GM18499 (cell line): ENCODE results near the gene SIVA1.

Source experiments
- ATAC-seq: cut with Tn5 transposase; IDR thresholded peaks from one replicate; pipeline ENCODE4 v1.9.1; 2021; ENCODE audit warnings: moderate number of reproducible peaks; ENCODE audit not compliant: insufficient read depth, unreplicated experiment

Gene SIVA1

DNA sequence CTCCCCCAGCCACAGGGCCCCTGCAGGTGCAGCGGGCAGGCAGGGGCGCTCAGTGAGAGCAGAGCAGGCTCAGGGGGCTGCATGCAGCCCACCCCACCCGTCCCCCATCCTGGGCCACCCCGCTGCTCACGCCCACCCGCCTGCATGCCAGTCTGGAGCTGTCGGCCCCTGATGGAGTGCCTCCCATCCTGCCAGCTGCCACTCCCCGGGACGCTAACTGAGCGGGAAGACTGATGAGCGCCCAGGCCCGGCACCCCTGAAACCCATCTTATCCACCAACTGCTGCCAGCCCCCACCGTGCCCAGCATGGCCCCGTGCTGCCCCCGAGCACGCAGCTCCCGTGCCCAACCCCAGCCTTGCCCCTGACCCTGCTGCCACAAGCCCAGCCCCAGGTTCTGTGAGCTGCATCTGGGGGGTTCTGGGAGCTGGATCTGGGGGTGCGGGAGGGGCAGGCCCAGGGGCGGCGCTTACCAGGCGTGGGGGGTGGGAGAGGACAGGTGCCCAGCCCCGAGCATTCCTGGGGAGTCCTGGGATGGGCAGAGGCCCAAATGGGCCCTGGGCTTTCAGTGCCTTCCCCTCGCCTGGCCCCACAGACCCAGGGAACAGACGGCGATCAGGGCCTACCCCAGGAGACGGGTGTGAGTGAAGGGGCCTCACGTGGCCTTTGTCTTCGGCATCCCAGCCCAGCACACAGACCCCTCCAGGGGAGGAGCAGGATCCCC lies 29.3 kb downstream of the SIVA1 start:
- no peak for ATAC-seq

DNA sequence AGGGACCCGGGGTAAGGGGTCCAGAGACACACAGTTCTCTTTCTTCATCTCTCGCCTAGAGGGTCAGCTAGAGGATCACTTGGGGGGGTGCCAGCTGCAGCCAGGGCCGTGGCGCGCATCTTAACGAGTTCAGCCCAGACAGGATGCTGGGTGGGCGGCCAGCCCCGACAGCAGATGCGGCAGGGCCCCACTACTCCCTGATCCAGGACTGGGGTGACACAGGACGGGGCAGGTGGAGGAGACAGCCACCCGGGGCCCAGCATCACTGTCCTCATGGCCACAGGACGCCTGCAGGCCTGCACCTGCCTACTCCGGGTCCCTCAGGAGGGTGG lies 29.8 kb downstream of the SIVA1 start:
- no peak for ATAC-seq

DNA sequence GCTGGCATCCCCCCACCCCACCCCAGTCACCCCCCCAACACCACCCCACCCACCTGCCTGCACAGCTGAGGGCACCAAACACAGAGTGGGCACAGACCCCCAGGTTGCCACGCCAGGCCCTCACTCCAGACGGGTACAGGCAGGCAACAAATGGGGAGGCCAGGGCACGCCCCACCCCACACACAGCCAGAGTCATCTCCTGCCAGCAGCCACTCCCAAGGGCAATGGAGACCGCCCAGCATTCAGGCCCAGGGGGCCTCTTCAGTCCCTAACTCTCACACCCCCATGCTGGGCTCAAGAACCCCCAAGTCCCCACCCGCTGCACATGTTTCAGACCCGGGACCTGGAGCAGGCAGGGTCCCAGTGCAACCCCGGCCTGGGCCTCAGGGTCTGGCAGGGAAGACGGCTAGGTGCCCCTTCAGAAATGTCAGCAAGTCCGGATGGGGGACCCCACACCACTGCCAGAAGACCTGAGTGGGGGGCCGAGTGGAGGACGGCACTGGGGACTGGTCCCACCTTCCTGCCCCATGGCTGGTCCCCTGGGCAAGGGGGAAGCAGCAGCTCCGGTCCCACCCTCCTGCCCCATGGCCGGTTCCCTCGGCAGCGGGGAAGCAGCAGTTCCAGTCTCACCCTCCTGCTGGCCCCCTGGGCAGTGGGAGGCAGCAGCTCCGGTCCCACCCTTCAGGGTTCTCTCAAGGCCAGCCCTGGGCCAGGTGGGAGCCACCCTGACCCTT lies 30.7 kb downstream of the SIVA1 start:
- no peak for ATAC-seq

DNA sequence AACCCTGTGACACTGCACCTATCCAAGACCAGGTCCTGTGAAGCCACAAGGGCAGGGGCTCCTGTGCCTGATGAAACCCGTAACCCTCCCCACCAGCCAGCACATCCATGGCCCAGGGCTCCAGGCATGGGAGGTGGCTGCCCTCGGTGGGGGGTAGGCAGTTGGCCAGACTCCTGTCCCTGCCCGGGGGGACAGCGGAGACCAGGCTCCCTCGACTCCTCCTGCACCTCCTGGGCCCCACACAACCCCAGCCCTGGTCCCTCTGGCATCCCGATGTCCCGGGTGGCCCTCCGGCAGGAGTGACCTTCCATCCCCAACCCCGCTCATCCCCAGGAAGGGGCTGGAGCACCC lies 31.2 kb downstream of the SIVA1 start:
- no peak for ATAC-seq

DNA sequence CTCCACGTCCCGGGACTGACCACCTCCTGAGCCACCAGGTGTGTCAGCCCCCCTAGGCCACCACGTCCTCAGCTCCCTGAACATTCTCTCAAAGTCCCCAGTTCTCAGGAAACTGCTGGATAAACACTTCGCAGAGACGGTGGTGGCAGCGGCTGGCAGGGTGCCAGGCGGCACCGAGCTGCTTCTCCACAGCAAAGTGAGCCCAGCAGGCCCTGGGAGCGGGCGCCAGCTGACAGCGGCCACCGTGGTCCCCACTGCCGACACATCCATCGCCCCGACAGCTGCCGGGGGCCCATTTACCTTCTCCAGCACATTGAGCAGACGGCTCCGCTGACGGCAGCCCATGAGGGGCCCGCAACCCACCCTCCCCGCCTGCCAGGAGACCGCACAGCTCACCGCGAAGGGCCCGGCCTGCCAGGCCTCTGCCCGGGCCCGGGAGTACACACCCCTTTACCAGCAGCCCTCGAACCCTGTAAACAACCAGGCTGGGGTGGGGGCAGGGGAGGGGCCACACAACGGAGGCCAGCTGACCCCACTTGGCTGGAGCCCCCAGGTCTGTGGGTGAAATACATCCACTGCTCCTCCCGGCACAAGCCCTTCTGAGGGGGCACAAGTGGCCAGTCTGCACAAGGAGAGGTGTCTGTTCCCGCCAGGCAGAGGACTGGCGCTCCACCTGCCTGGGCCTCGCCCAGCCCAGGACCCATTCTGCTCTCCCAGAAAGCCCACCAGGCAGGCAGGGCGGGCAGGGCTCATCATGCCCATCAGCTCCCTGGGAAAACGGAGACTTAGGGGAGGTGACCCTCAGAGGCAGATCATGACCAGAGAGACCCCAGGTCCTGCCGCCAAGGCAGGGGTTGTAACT lies 32.1 kb downstream of the SIVA1 start:
- no peak for ATAC-seq

DNA sequence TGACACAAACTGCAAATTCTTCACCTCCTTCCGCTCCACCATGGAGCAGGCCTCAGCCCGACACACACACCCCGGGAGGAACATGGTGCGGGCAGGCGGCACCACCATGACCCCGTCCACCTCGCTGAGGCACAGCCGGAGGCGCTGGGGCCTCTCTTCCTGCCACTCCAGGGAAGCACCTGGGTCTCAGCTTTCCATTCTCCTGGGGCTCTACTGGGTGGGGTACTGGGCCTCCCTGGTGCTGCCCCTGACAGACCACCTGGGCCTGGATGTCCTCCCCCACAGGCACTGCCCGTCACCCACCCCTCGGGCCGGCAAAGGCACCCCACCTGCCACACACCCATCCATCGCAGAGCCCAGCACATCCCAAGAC lies 32.7 kb downstream of the SIVA1 start:
- ATAC-seq = no peak

DNA sequence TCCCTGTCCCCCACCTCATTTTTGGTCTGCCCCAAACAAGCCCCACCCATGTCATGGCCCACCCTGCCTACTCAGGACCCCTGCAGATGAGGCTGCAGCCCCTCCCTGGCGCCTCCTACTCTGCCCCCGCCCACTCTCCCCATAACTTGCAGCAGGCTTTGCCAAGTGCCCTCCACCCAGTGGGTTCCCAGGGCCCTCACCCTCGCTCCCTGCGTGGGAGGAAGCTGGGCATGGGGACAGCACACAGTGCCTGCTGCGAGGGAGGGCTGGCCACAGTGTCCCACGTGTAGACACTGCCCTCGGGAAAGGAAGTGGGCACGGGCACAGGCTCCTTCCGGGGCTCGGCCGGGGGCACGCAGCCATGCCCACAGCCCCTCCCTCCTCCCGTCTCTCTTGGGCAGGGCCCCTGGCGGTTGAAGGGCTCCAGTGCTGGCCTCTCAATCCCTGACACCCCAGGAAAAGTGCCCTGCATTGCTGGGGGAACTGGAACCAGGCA lies 33.2 kb downstream of the SIVA1 start:
- no peak for ATAC-seq

DNA sequence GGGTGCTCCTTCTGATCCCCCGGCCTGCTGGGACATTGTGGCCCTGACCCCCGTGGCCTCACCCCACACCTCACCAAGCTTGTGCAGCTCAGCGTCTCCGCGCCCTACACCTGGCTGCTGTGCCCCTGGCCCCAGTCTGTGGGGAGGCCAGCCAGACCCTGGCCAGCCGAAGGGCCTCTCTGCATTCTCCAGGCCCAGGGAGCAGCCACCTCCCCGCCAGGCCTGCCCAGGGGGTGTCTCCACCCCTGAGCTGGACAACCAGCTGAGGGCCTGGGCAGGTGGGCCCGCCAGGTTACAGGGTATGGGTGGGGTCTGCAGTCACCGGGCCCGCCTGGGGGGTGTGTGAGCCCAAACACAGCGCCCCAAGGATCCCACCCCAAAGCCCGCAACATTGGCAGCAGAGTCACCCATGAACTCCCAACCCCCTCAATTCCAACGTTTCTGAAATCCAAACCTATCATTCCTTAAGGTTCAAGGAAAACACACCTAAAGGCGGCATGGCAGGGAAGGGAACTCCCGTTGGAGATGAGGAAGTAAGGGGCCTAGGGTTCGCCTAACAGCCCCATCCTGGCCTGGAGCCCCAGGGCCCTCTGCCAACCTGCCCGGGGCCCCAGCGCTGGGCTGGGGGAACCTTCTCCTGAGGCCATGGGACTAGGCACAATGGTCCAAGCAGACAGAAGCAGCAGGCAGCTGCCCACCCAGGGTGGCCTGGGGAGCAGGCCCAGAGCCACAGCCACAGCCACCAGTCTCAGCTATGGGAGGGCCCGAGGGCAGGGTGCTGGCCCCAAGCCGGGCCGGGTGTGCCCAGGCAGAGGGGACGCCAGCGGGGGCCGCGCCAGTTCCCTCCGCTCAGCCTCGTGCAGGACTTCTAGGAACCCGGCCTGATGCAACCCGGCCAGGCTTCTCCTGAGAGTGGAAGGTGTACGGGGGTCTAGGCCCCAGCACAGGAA lies 34.1 kb downstream of the SIVA1 start:
- no peak for ATAC-seq

DNA sequence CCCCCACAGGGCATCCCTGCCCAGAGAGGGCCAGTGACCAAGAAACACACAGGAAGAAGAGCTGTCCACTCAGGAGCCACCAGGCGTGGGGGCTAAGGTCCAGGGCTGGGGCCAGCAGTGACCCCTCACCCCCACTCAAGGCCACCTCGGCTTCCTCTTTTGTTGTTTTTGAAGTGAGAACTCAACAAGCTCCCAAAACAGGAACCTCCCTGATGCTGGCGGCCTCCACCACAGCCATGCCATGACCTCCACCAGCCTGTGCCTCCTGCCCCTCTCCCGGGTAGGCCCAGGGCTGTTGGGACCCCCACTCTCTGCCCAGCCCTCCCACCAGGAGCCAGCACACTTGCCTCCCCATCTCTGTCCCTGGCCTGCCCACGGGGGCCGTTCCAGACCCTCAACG lies 34.8 kb downstream of the SIVA1 start:
- no peak for ATAC-seq

DNA sequence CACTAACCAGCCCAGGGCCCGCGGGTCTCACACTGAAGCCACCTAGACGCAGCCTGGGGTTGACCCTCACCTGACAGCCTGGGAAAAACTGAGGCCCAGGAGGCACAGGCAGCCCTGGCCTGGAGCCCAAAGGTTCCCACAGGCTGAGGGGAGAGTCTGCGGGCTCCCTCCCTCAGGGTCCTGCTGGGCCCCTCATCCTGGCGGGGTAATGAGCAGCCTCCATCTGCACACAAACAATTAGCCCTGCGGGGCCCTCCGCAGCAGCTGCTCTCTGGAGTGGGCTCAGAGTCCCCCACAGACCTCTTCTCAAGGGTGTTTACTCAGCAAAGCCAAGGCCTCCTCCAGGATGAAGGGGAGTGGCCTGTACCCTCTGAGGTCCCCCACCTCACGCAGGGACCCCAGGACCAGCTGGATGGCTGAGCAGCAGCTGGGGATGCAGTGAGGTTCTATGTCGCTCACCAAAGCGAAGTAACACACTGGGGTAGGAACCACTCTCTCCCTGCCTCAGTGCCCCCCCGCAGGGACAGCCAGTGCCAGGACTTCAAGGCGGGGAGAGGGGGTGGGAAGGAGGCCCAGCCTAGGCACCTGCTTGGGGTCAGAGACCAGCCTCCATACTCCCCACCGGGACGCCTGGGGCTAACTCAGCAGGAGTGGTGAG lies 35.3 kb downstream of the SIVA1 start:
- no peak for ATAC-seq

DNA sequence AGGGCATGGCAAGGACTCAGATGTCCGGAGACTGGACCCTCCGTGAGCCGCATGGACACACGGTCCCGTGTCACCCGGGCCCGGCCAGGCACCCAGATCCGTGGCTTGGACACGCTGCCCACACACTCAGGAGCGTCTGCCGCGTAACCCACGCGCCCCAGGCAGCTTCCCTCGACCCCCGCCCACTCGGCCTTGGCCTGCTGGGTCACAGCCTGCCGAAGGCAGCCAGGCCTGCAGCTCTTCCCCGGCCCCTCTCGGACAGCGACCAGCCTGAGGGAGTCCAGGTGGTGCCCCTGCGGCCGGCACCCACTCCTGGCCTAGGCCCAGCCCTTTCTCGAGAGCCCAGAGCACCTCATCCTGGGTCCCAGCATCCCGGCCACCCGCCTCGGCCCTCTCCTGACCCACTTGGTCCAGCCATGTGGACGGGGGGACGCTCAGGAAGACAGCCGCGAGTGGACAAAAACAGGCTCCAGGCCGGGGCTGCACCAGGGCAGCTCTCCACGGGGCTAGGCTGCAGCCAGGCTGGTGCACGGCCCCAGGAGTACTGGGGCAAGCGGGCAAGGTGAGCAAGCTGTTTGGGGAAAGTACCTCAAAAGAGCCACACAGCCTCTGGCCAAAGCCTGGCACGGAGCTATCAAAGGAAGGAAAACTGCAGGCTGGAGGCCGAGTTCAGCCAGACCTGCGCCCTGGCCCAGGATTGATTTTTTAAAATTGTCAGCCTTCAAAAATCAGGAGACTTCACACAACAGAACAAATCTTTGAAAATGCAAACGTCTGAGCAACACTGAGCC lies 36.1 kb downstream of the SIVA1 start:
- no peak for ATAC-seq

DNA sequence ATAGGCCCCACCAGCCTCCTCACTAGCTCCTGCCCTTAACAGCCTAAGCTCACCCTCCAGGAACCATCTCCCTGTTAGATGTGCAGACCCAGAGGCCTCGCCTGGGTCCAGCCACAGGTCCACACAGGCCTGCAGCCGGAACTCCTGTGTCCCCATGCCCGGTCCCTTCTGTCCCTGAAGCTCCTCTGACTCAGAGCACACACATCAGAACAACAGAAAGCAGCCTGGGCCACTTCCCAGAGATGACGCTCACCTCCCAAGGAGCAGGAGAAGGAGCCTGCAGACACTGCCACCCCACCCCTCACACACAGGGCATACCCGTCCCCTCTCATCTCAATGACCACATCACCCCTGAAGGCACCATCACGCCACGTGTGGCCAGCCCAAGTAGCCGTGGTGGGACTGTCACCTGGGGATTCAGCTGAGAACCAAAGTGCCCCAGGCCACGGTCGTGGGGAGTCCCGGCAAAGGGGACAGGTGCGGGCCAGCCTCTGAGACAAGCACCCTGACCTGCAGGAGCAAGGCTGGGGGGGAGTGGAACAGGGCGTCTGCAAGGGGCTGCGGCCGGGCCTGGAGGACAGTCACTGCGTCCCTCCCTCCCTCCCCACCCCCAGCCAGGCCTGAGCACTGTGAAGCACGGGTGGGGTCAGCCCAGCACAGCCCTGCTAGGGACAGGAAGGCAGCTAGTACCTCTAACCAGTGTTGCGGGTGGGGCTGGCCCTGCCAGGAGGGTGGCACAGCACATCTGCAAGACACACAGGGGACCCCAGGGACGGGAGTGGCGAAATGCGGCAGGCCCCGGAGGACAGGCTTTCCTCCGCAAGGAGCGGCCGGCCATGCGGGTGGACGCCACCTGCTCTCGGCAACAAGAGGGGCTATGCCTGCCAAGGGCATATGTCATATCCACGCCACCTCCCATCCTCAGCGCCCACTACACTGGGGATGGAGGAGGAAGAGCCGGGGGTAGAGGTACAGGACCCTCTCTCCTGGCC lies 37.1 kb downstream of the SIVA1 start:
- ATAC-seq = no peak

DNA sequence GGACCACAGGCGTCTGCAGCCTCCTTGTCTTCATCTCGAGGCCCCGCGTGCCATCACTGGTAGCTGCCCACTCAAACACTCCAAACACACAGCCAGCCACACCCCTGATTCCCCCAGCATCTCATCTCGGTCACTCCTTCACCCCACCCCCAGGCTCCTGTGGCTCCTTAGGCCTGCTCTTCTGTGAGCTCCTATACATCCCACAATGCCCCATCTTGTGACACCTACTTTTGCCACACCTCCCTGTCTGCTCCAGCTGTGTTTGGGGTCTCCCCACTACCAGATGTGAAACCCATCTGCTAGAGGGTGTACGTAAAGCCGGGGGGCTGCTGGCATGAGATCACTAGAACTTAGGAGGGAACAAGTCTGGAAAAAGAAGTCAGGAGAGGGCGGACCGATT lies 38.5 kb downstream of the SIVA1 start:
- no peak for ATAC-seq

DNA sequence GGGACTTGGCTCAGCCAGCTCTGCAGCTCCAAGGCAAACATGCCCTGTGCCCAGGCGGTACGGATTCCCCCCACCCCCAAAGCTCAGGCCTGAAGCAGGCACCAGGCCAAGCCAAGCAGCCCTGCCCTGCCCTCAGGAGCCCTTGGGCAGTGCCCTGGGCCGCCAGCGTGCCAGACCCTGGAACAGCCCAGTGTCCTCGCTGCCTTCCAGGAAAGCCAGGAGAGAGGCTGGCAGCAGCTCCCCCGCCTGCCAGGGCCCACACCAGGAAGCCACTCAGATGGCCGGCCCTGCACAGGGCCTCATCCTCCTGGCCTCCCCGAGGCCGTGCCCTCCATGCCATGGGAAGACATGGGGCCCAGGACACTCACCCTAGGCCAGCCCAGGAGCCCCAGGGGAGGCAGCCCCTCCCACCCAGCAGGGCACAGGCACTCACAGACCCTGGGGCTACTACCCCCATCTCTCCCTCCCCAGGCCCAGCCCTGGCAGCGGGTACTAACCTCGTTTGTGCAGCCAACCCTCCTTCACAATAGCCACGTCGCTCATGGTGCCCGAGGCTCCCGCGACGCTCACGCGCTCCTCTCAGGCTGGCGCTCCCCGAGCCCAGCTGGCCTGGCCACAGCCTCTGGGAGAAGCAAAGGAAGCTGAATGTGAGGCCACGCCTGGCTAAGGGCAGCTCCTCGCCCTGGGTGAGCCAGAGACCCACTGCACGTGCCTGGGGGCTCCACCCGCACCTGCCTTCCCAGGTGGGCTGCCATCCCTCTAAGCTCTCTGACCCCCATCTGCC lies 39.3 kb downstream of the SIVA1 start:
- no peak for ATAC-seq

DNA sequence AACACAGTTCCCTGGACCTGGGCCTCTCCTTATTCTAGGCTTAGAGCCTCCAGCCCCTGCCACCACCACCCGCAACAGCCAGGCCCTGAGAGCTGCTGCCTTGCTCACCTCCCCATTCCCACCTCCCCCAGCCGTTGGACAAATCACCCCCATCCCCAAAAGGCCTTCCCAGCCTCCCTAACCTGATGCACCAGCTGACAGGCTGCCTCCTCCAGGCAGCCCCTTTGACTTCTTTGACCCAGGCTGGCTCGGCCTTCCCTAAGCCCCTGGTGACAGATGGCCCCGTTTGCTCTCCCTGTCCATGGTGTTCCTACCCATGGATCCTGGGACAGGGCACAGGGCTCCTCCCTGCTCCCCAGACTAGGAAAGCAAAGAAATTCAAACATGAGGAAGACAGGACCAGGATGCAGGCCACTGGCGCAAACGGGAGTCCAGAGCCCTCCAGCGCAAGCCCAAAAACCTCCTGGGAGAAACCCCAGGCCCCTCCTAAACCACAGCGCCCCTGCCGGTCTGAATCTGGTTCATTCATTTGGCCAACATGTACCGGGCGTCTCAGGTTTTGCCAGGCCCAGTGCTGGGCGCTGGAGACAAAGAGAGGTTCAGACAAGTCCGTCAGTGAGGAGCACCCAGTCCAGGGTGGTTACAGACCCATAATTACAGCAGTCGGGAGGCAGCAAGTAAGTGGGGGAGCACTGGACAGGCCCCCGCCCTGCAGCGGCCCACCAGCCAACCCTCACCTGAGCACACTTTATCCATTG lies 40.2 kb downstream of the SIVA1 start:
- ATAC-seq = no peak

DNA sequence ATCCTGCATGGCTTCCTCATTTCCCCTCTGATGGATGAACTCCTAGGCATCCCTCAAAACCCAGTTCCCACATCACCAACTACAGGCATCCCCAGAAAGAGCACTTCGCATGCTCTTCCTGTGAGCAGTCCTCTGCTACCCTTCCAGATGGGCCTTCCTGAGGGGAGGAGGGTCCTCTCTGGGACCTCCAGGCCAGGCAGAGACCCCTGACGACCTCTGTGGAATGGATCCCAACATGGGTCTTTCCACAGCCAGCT lies 40.7 kb downstream of the SIVA1 start:
- ATAC-seq = no peak

DNA sequence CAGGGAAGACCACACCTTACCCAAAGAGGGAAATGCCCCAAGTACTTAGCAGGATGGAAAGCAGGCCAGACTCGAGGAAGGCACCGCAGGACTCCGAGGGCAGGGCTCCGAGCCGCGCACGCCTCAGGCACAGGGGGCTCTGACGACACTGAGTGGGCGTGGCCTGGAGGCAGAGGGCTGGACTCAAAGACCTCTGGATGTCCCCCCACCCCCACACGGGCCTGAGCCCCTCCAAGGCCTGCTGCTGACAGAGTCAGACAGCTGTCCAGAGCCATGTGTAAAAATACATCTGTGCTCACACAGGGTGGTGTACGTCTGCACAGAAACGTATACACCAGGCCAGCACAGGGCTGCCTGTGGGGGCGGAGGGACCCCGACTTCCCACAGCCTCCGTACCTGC lies 41.2 kb downstream of the SIVA1 start:
- ATAC-seq = no peak
